ENCODE measurements around the gene CD40.

Gene CD40

DNA sequence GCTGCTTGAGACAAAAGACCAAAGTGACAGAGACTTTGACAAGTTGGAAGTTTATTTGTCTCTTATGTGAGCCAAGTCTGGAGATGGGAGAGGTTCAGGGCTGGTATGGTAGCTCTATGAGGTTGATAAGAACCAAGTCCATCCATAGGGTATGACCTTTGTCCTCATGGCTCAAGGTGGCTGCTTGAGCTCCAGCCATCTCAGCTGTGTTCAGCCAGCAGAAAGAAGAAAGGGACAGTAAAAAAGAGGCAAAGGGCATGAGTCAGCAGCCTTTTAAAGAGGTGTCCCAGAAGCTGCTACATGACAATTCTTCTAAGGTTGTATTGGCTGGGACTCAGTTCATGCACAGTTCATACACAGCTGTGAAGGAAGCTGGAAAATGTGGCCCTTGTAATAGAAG lies 49.0 kb downstream of the CD40 start:
- Histone ChIP-seq H3K9ac (ENCODE audit: low read depth, low read length, poor library complexity, severe bottlenecking) (no peak overlapping the region), H3K36me3 (ENCODE audit: insufficient read depth, low read length) (no peaks in the 10 kb centered on the region), H3F3A (ENCODE audit: low read depth) (no peaks in the 10 kb centered on the region), H2AFZ (ENCODE audit: low read length) (no peak overlapping the region), H3K4me1 (ENCODE audit: insufficient read depth, low read length, poor library complexity, severe bottlenecking) (no peaks in the 10 kb centered on the region), H3K27me3 (ENCODE audit: insufficient read depth, low read length, poor library complexity, severe bottlenecking) (no peaks in the 10 kb centered on the region), H3K9me3 (ENCODE audit: insufficient read depth, low read depth, low read length) (no peaks in the 10 kb centered on the region), H3K4me2 (ENCODE audit: low read depth, low read length, poor library complexity, severe bottlenecking) (no peak overlapping the region), H3K4me3 (ENCODE audit: low read length, poor library complexity, severe bottlenecking) (no peak overlapping the region), H3K9me2 (replicated peaks; ENCODE audit: low read depth, low read length) (no peaks in the 10 kb centered on the region), H3K79me2 (ENCODE audit: insufficient read depth, low read length) (no peaks in the 10 kb centered on the region), H4K20me1 (ENCODE audit: insufficient read depth, low read length, poor library complexity, severe bottlenecking) (no peaks in the 10 kb centered on the region)
- TF ChIP-seq EZH2phosphoT487 (IDR thresholded peaks at IDR 0.05; ENCODE audit: borderline replicate concordance), result no peak
- TF ChIP-seq, protein P1, sequence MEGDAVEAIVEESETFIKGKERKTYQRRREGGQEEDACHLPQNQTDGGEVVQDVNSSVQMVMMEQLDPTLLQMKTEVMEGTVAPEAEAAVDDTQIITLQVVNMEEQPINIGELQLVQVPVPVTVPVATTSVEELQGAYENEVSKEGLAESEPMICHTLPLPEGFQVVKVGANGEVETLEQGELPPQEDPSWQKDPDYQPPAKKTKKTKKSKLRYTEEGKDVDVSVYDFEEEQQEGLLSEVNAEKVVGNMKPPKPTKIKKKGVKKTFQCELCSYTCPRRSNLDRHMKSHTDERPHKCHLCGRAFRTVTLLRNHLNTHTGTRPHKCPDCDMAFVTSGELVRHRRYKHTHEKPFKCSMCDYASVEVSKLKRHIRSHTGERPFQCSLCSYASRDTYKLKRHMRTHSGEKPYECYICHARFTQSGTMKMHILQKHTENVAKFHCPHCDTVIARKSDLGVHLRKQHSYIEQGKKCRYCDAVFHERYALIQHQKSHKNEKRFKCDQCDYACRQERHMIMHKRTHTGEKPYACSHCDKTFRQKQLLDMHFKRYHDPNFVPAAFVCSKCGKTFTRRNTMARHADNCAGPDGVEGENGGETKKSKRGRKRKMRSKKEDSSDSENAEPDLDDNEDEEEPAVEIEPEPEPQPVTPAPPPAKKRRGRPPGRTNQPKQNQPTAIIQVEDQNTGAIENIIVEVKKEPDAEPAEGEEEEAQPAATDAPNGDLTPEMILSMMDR (conservative IDR thresholded peaks at IDR 0.05; ENCODE audit: low read length), result no peak

DNA sequence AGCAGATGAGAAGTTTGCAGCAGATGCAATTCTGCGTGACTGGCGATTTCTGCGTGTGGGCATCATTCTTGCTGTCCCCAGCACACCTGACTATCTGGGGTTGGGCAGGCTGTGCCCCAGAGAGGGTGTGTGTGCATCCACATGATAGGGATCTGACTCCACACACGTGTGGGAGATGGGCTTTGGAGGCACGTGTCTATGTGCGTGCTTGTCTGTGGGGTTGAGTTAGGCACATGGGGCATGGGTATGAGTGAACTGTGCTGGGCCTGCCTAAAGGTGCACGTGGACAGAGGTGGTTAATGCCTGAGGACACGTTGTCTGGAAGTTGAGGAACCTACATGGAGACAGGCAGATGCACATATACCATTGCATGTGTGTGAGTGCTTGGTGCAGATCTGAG lies 50.3 kb downstream of the CD40 start:
- H2AFZ ChIP-seq (ENCODE audit: low read length), result no peak overlapping the region
- no peak overlapping the region for H3K4me2 ChIP-seq (ENCODE audit: low read depth, low read length, poor library complexity, severe bottlenecking)
- H3K36me3 ChIP-seq (ENCODE audit: insufficient read depth, low read length), result no peaks in the 10 kb centered on the region
- TF ChIP-seq EZH2phosphoT487 (IDR thresholded peaks at IDR 0.05; ENCODE audit: borderline replicate concordance), result no peak
- TF ChIP-seq, protein P1 (conservative IDR thresholded peaks at IDR 0.05; ENCODE audit: low read length), result no peak
- H3K27me3 ChIP-seq (ENCODE audit: insufficient read depth, low read length, poor library complexity, severe bottlenecking), result no peaks in the 10 kb centered on the region
- no peaks in the 10 kb centered on the region for H3K9me3 ChIP-seq (ENCODE audit: insufficient read depth, low read depth, low read length)
- H3K4me1 ChIP-seq (ENCODE audit: insufficient read depth, low read length, poor library complexity, severe bottlenecking), result no peaks in the 10 kb centered on the region
- H3K79me2 ChIP-seq (ENCODE audit: insufficient read depth, low read length), result no peaks in the 10 kb centered on the region
- no peaks in the 10 kb centered on the region for H4K20me1 ChIP-seq (ENCODE audit: insufficient read depth, low read length, poor library complexity, severe bottlenecking)
- no peaks in the 10 kb centered on the region for H3K9me2 ChIP-seq (replicated peaks; ENCODE audit: low read depth, low read length)
- no peak overlapping the region for H3K9ac ChIP-seq (ENCODE audit: low read depth, low read length, poor library complexity, severe bottlenecking)
- no peak overlapping the region for H3K4me3 ChIP-seq (ENCODE audit: low read length, poor library complexity, severe bottlenecking)
- no peaks in the 10 kb centered on the region for H3F3A ChIP-seq (ENCODE audit: low read depth)

DNA sequence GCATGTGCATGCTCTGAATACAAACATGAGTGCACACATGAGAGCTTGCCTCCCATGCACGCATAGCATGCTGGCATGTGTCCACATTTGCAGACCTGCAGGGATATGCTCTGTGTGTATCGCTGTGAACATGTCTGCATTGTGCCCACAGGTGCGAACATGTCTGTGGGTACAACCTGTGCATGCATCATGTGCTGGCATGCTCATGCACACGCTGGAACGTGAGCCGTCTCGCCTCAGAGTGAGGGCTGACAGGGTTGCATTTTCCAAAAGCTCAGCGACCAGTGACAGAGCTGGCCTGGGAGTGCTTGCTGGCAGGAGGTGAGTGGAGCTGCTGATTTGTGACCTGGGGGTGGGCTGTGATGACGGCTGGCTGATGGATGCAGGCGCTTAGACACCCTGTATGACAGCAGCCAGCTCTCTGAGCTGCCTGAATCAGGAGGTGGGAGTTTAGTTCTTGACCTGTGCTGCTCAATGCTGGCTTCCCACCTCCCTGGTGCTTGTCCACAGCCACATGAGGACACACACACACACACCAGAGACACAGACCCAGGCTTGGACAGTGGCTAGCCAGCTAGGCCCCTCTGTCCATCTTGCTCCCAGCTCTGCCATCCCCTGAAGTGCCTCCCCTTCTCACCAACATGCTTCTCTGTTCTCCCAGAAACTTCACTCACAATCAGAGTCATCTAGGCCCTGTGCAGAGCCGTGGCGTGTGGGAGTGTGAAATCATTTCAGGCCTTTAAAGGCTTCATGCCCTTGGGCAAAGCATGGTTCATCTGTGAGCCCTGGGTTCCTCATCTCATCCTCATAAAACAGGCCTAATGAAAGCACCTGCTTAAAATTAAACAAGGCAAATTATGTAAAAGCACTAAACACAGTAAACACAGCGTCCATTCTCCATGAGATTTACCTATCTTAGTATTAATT lies 51.4 kb downstream of the CD40 start:
- H3K4me2 ChIP-seq (ENCODE audit: low read depth, low read length, poor library complexity, severe bottlenecking), result no peak overlapping the region
- no peaks in the 10 kb centered on the region for H3K9me2 ChIP-seq (replicated peaks; ENCODE audit: low read depth, low read length)
- H3F3A ChIP-seq (ENCODE audit: low read depth), result no peaks in the 10 kb centered on the region
- no peaks in the 10 kb centered on the region for H4K20me1 ChIP-seq (ENCODE audit: insufficient read depth, low read length, poor library complexity, severe bottlenecking)
- no peaks in the 10 kb centered on the region for H3K36me3 ChIP-seq (ENCODE audit: insufficient read depth, low read length)
- H2AFZ ChIP-seq (ENCODE audit: low read length), result no peak overlapping the region
- H3K4me1 ChIP-seq (ENCODE audit: insufficient read depth, low read length, poor library complexity, severe bottlenecking), result no peaks in the 10 kb centered on the region
- H3K4me3 ChIP-seq (ENCODE audit: low read length, poor library complexity, severe bottlenecking), result no peak overlapping the region
- H3K9me3 ChIP-seq (ENCODE audit: insufficient read depth, low read depth, low read length), result no peaks in the 10 kb centered on the region
- no peak for TF ChIP-seq EZH2phosphoT487 (IDR thresholded peaks at IDR 0.05; ENCODE audit: borderline replicate concordance)
- TF ChIP-seq, protein P1 (conservative IDR thresholded peaks at IDR 0.05; ENCODE audit: low read length), result no peak
- H3K79me2 ChIP-seq (ENCODE audit: insufficient read depth, low read length), result no peaks in the 10 kb centered on the region
- no peak overlapping the region for H3K9ac ChIP-seq (ENCODE audit: low read depth, low read length, poor library complexity, severe bottlenecking)
- H3K27me3 ChIP-seq (ENCODE audit: insufficient read depth, low read length, poor library complexity, severe bottlenecking), result no peaks in the 10 kb centered on the region
